H4 (cell line): Measurements from ENCODE around the gene HOXC9. TPM values are rescaled to one million over a fixed set of nuclear protein-coding genes. Genes with fewer than 3 reads are reported as not detected.

ENCODE experiments used
- total RNA-seq: library from RNA; depleted of rRNA; stranded (reverse); fragments of >200 nt; shearing (Covaris generic); gene quantifications from 2 replicates; pipeline ENCODE4 v1.2.3, GENCODE V29; 2014; rRNA removed

HOXC9 gene
- total RNA-seq, 1 experiment from 2014 or later: 5.6 TPM

Other genes with a start within 250 kb of the HOXC9 start
- gene CISTR, start 248.2 kb upstream of the HOXC9 start, total RNA-seq: not detected in 2 replicates
- gene HOXC13, start 61.3 kb upstream of the HOXC9 start, total RNA-seq: 2.0 and 4.4 TPM in 2 replicates
- gene HOXC12, start 45.3 kb upstream of the HOXC9 start, total RNA-seq: not detected in 2 replicates
- 0.21 and 1.1 TPM in 2 replicates for gene HOXC11, start 27.0 kb upstream of the HOXC9 start, total RNA-seq
- gene HOTAIR, start 25.2 kb upstream of the HOXC9 start, total RNA-seq: 1.6 and 2.7 TPM in 2 replicates
- gene HOXC10, start 15.0 kb upstream of the HOXC9 start, total RNA-seq: 2.0 and 8.7 TPM in 2 replicates
- gene HOXC8, start 8.8 kb downstream of the HOXC9 start, total RNA-seq: 0.45 TPM in 1 of 2 replicates, not detected in the other
- gene HOXC6, start 28.3 kb downstream of the HOXC9 start, total RNA-seq: 0.27 TPM in 2 replicates
- gene HOXC5, start 32.9 kb downstream of the HOXC9 start, total RNA-seq: not detected in 2 replicates
- 0.37 and 1.9 TPM in 2 replicates for gene HOXC4, start 53.7 kb downstream of the HOXC9 start, total RNA-seq
- gene SMUG1, start 188.8 kb downstream of the HOXC9 start, total RNA-seq: 28.1 and 33.8 TPM in 2 replicates